ENCODE data around the gene AGPS. TPM values are rescaled to one million over a fixed set of nuclear protein-coding genes. Genes with fewer than 3 reads are reported as not detected.

The AGPS gene
- total and polyA plus RNA-seq, 9 of the 15 experiments (the other 6 are each of a cell fraction or from before 2014, with no cell fraction given) = 15.5 to 211 (median 63.1) TPM

- TF ChIP-seq MLLT1 (IDR thresholded peaks at IDR 0.05) = peak in 1 of 2 experiments; percentile 63; a peak in 1 of 4 replicates
- TF ChIP-seq NCOA6 (IDR thresholded peaks at IDR 0.05) = peak; percentile 96
- TF ChIP-seq ZNF644 (tag; IDR thresholded peaks at IDR 0.05; ENCODE audit: low read depth) = no peak
- TF ChIP-seq CSDE1 (IDR thresholded peaks at IDR 0.05) = peak in 1 of 2 experiments; percentile 99; a peak in 2 of 4 replicates
- TF ChIP-seq, protein P1, sequence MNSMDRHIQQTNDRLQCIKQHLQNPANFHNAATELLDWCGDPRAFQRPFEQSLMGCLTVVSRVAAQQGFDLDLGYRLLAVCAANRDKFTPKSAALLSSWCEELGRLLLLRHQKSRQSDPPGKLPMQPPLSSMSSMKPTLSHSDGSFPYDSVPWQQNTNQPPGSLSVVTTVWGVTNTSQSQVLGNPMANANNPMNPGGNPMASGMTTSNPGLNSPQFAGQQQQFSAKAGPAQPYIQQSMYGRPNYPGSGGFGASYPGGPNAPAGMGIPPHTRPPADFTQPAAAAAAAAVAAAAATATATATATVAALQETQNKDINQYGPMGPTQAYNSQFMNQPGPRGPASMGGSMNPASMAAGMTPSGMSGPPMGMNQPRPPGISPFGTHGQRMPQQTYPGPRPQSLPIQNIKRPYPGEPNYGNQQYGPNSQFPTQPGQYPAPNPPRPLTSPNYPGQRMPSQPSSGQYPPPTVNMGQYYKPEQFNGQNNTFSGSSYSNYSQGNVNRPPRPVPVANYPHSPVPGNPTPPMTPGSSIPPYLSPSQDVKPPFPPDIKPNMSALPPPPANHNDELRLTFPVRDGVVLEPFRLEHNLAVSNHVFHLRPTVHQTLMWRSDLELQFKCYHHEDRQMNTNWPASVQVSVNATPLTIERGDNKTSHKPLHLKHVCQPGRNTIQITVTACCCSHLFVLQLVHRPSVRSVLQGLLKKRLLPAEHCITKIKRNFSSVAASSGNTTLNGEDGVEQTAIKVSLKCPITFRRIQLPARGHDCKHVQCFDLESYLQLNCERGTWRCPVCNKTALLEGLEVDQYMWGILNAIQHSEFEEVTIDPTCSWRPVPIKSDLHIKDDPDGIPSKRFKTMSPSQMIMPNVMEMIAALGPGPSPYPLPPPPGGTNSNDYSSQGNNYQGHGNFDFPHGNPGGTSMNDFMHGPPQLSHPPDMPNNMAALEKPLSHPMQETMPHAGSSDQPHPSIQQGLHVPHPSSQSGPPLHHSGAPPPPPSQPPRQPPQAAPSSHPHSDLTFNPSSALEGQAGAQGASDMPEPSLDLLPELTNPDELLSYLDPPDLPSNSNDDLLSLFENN (IDR thresholded peaks at IDR 0.05; ENCODE audit: low read depth in 2 of 2, low read length in 2 of 2) = peak in 1 of 2 experiments; percentile 34; a peak in 1 of 4 replicates
- TF ChIP-seq CC2D1A (IDR thresholded peaks at IDR 0.05) = peak; percentile 79; the same call in 1 of the 2 replicates
- TF ChIP-seq, protein P2, sequence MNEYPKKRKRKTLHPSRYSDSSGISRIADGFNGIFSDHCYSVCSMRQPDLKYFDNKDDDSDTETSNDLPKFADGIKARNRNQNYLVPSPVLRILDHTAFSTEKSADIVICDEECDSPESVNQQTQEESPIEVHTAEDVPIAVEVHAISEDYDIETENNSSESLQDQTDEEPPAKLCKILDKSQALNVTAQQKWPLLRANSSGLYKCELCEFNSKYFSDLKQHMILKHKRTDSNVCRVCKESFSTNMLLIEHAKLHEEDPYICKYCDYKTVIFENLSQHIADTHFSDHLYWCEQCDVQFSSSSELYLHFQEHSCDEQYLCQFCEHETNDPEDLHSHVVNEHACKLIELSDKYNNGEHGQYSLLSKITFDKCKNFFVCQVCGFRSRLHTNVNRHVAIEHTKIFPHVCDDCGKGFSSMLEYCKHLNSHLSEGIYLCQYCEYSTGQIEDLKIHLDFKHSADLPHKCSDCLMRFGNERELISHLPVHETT (CRISPR knock-in tag; conservative IDR thresholded peaks at IDR 0.05 in 1 of 2, IDR thresholded peaks at IDR 0.05 in 1 of 2) = peak in 1 of 2 experiments; percentile 77; a peak in 1 of 4 replicates
- TF ChIP-seq NFXL1 (CRISPR knock-in tag; IDR thresholded peaks at IDR 0.05) = no peak
- TF ChIP-seq, protein P3, sequence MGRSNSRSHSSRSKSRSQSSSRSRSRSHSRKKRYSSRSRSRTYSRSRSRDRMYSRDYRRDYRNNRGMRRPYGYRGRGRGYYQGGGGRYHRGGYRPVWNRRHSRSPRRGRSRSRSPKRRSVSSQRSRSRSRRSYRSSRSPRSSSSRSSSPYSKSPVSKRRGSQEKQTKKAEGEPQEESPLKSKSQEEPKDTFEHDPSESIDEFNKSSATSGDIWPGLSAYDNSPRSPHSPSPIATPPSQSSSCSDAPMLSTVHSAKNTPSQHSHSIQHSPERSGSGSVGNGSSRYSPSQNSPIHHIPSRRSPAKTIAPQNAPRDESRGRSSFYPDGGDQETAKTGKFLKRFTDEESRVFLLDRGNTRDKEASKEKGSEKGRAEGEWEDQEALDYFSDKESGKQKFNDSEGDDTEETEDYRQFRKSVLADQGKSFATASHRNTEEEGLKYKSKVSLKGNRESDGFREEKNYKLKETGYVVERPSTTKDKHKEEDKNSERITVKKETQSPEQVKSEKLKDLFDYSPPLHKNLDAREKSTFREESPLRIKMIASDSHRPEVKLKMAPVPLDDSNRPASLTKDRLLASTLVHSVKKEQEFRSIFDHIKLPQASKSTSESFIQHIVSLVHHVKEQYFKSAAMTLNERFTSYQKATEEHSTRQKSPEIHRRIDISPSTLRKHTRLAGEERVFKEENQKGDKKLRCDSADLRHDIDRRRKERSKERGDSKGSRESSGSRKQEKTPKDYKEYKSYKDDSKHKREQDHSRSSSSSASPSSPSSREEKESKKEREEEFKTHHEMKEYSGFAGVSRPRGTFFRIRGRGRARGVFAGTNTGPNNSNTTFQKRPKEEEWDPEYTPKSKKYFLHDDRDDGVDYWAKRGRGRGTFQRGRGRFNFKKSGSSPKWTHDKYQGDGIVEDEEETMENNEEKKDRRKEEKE (IDR thresholded peaks at IDR 0.05; ENCODE audit: borderline replicate concordance in 1 of 2, control insufficient read depth in 1 of 2, low read depth in 2 of 2, low read length in 1 of 2) = 0 out of 4 replicates have a peak, but pooled peaks of 1 of the 2 experiments have one; percentile 29
- peak; percentile 94 for TF ChIP-seq ZNF76 (CRISPR knock-in tag; IDR thresholded peaks at IDR 0.05; ENCODE audit: borderline replicate concordance)
- TF ChIP-seq RB1 (IDR thresholded peaks at IDR 0.05; ENCODE audit: low read depth) = peak; percentile 18; the same call in 1 of the 2 replicates
- peak; percentile 62; the same call in 1 of the 2 replicates for TF ChIP-seq ZBTB5 (IDR thresholded peaks at IDR 0.05)
- 0 out of 2 replicates have a peak, but pooled peaks have one; percentile 40 for TF ChIP-seq HDAC8 (tag; IDR thresholded peaks at IDR 0.05)
Measured at GRCh38 chr2:177552422-177553175, 160.0 kb downstream of the AGPS start (continued).
